Rectal smooth muscle tissue (tissue), 1 donor: ENCODE measurements around the gene VPS9D1.
A peak's percentile ranks its signal among the peaks of the same experiment; 100 is the strongest.
"Not testable (repeated sequence)": the region's sequence is repeated elsewhere in the genome, so short reads cannot be mapped to it uniquely, and the experiment has no call there.

Experiments
- H3K27ac ChIP-seq: one replicate; pipeline ENCODE4 v1.7.0; 2013; ENCODE audit warnings: low read depth, low read length, inconsistent platforms
- H3K27me3 ChIP-seq: one replicate; pipeline ENCODE4 v1.7.0; 2013; ENCODE audit warnings: low read length; ENCODE audit not compliant: control insufficient read depth, insufficient read depth
- H3K36me3 ChIP-seq: one replicate; pipeline ENCODE4 v1.7.0; 2013; ENCODE audit warnings: low read length; ENCODE audit not compliant: control insufficient read depth, insufficient read depth
- H3K4me1 ChIP-seq: one replicate; pipeline ENCODE4 v1.7.0; 2013; ENCODE audit warnings: low read length; ENCODE audit not compliant: control insufficient read depth, insufficient read depth
- H3K4me3 ChIP-seq: one replicate; pipeline ENCODE4 v1.7.0; 2013; ENCODE audit warnings: low read length
- H3K9ac ChIP-seq: one replicate; pipeline ENCODE4 v1.7.0; 2013; ENCODE audit warnings: low read length

VPS9D1 gene

DNA sequence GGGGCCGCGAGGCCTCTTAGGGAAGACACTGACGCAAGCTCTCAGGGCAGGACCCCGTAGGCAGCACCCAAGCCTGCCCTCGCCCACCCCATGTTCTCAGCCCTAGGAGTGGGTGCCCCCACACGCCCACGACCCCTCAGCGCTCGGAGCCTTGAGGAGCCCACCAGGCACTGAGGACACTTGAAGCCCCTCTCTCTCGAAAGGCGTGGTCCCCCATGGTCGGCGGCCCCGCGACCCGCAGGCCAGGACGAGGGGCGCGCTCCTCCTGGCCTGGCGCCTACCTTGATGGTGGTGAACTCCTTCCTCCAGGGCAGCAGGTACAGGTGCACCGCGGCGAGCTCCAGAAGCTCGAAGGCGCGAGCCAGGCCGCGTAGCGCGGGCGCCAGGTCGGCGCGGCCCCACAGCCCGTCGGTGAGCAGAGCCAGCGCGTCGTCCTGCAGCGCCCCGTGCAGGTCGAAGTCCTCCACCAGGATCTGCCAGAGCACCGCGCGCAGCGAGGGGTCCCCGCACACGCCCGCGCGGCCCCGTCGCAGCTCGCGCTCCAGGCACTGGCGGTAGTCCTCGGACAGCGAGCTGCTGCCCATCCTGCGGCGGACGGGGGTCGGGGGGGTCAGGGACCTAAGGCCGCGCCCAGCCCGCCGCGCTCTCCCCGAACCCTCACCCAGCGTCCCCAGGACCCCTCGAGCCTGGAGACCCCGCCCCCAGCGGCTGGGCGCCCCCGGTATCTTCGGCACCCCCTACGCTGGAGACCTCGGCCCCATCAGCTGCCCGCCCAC is 19.9 kb downstream of the VPS9D1 start:
- peaks cover 6% of the 10 kb centered on the region for H3K4me1 ChIP-seq
- peak overlapping the region; percentile 11 for H3K27ac ChIP-seq
- no peaks in the 10 kb centered on the region for H3K27me3 ChIP-seq
- peak overlapping the region; percentile 73 for H3K4me3 ChIP-seq
- H3K9ac ChIP-seq, result peak overlapping the region; percentile 46
- no peaks in the 10 kb centered on the region for H3K36me3 ChIP-seq

DNA sequence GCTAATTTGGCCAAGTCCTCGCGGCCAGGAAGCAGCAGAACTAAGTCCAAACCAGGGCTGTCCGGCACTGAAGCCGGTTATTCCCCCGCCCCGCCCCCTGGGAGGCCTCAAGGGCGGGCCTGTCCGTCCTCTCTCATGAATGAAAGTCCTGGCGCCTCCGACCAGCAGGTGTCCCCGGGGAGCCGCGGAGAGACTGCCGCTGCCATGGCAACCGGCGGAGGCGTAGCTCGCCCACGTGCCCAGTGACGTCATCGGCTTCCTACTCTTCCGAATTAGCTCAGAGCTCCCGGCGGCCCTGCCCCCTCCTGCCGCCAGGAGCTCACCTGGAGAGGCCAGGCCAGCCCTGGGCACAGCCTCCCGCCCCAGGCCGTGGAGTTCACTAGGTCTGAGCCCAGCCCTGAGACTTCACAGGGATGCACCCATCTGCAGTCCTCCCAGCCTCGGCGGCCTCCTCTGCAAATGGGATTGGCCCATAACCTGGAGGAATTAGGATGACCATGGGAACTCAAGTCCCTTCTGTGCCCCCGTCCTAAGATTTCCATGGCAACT is 20.5 kb downstream of the VPS9D1 start:
- Histone ChIP-seq H3K4me3 (peak overlapping the region; percentile 73), H3K9ac (peak overlapping the region; percentile 46), H3K36me3 (no peaks in the 10 kb centered on the region), H3K27me3 (no peaks in the 10 kb centered on the region), H3K27ac (peak overlapping the region; percentile 11), H3K4me1 (peaks cover 6% of the 10 kb centered on the region)

DNA sequence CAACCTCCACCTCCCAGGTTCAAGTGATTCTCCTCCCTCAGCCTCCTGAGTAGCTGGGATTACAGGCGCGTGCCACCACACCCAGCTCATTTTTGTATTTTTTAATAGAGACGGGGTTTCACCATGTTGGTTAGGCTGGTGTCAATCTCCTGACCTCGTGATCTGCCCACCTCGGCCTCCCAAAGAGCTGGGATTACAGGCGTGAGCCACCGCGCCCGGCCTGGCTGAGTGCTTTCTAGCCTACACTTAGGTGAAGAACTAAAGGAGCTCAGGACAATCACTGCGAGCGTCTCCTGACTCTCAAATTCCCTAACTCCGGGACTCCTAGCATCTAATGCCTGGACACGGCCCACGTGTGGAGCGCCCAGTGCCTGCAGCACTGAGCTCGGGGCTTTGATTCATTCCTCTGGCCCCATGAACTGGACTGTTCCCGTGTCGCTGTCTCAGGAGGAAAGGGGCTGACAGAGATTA is 21.0 kb downstream of the VPS9D1 start:
- not testable (repeated sequence) for H3K9ac ChIP-seq, H3K27me3 ChIP-seq, H3K4me1 ChIP-seq, H3K27ac ChIP-seq, H3K4me3 ChIP-seq, H3K36me3 ChIP-seq

DNA sequence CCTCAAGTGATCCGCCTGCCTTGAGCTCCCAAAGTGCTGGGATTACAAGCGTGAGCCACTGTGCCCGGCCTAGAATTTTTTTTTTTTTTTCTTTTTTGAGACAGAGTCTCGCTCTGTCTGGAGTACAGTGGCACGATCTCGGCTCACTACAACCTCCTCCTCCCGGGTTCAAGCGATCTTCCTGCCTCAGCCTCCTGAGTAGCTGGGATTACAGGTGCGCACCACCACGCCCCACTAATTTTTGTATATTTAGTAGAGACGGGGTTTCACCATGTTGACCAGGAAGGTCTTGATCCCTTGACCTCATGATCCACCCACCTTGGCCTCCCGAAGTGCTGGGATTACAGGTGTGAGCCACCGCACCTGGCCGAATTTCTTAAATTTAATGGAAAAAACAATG is 22.0 kb downstream of the VPS9D1 start:
- not testable (repeated sequence) for H3K9ac ChIP-seq, H3K36me3 ChIP-seq, H3K27me3 ChIP-seq, H3K4me3 ChIP-seq, H3K27ac ChIP-seq, H3K4me1 ChIP-seq

DNA sequence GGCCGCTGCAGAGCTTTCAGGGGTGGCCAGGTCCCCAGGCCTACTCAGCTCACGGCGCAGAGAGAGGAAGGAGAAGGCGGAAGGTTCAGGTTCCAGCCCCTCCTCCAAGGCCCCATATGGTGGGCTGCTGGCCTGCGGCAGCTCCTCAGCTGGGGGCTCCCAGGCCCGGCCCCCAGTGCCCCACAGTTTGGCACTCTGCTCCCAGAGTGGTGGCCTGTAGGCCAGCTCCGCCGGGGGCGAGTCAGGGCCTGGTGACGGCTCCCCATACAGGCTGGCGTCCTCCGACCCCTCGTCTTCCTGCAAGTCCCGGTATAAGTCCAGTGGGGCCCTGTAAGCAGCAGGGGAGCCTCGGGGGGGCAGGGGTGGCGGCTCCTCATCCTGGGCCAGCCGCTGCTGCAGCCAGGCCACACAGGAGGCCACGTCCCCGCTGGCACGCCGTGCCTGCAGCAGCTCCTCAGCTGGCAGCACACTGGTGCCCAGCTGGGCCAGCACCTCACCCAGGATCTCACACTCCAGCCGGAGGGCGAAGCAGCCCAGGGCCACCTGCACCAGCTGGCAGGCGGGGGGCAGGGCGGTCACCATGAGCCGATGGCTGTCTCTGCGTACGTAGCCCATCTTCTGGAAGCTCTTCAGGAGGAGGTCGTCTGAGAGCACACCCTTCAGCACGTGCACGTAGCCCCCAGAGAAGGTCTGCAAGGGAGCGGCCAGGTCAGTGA is 22.9 kb downstream of the VPS9D1 start:
- Histone ChIP-seq H3K4me3 (no peak overlapping the region), H3K27ac (no peak overlapping the region), H3K36me3 (peaks cover 10% of the 10 kb centered on the region), H3K4me1 (peaks cover 6% of the 10 kb centered on the region), H3K27me3 (no peaks in the 10 kb centered on the region), H3K9ac (no peak overlapping the region)

DNA sequence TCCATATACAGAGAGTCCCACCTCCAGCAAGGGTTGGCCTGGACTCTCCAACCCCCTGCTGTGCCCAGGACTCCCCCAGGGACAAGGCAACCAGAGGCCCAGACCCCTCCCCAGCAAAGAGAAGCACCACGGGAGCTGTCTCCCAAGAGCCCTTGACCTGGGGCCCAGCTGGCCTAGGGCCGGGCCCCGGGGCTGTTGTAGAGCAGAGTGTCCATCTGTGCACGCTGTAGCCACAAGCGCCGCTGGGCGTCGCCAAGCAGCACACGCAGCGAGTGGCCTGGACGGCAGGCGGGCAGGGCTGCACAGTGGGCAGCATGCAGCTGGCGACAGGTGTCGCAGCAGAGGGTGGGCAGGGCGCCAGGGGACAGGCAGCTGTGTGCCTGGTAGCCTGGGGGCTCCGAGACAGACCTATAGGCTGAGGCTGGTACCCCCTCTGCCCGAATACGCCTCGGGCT is 23.5 kb downstream of the VPS9D1 start:
- Histone ChIP-seq H3K27me3 (no peaks in the 10 kb centered on the region), H3K9ac (no peak overlapping the region), H3K4me3 (no peak overlapping the region), H3K27ac (no peak overlapping the region), H3K4me1 (peaks cover 6% of the 10 kb centered on the region), H3K36me3 (peaks cover 10% of the 10 kb centered on the region)

DNA sequence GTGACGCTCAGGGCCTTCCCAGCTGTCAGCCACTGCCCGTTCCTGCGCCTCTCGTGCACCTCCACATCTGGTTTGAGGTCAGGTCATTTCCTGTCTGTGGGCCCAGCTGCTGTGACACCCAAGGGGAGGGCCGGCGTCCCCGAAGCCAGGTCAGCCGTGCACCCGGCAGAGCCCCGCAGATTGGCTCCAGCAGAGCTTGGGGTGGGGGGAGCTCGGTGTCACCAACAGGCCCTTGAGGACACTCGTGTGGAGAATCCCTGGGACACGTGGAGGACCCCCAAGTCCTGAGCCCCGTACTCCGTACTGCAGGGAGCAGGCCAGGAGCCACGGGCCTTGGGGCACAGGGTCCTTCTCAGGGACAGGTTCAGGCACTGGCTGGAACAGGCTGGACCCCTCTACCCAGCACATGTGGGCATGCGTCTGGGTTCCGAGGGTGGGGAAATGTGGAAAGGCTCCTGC is 24.0 kb downstream of the VPS9D1 start:
- Histone ChIP-seq H3K4me3 (no peak overlapping the region), H3K27me3 (no peaks in the 10 kb centered on the region), H3K9ac (no peak overlapping the region), H3K27ac (no peak overlapping the region), H3K4me1 (peaks cover 6% of the 10 kb centered on the region), H3K36me3 (peaks cover 11% of the 10 kb centered on the region)

DNA sequence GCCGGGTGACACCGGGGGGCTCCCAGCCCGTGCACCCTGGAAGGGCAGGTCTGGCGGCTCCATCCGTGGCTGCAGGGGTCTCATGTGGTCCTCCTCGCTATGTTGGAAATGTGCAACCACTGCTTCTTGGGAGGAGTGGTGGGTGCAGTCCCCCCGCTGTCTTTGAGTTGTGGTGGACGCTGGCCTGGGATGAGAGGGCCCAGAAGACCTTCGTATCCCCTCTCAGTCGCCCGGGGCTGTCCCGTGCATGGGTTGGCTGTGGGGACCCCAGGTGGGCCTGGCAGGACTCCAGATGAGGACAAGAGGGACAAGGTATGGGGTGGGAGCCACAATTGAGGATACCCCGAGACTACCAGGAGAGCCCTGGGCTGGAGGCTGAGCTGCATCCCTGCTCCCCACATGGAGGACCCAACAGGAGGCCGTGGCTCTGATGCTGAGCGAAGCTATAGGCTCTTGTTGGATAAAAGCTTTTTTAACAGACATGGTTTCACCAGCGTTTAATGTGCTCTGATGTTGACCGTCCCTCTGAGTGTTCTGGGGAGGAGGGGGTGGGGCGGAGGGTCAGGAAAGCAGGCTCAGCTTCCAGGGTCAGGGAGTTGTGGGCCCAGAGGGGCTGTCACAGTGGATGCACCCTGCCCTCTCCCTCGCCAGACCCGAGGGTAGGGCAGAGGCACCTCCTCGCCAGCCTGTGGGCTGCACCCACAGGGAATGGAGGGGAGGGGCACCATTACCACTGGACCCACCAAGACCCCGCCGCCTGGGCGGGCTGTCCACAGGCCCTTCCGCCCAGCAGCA is 24.6 kb downstream of the VPS9D1 start:
- Histone ChIP-seq H3K27ac (no peak overlapping the region), H3K27me3 (no peaks in the 10 kb centered on the region), H3K4me3 (no peak overlapping the region), H3K9ac (no peak overlapping the region), H3K36me3 (peaks cover 16% of the 10 kb centered on the region), H3K4me1 (peaks cover 6% of the 10 kb centered on the region)

DNA sequence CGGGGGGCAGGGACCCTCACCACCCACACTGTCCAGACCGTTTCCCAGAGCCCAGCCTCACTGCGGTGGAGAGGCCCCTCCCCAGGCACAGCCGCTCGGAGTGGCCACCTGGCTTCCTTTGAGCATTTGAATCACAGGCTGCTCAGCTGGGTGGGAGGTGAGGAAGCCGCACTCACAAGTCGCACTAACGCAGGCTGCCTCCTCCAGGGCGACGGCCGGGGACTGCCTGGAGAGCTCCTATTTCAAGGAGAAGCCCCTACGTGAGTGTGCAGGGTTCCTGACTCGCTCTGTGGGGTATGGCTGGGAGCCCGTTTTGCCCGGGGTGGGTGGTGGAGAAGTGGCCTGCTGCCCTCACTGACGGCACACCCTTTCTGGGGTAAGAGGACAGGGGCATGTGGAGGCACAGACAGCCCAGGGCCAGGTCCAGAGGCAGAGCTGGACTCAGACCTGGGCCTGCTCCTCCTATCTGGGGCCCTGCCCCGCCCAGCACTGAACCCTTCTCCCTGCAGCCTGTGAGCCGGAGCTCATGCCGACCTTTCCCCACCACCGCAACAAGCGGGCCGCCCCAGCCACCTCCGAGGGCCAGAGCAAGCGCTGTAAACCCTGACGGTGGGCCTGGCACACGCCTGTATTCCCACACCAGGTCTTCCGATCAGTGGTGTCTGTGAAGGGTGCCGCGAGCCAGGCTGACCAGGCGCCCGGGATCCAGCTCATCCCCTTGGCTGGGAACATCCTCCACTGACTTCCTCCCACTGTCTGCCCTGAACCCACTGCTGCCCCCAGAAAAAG is 25.4 kb downstream of the VPS9D1 start:
- no peaks in the 10 kb centered on the region for H3K27me3 ChIP-seq
- no peak overlapping the region for H3K4me3 ChIP-seq
- peaks cover under 1% of the 10 kb centered on the region for H3K4me1 ChIP-seq
- peaks cover 20% of the 10 kb centered on the region for H3K36me3 ChIP-seq
- no peak overlapping the region for H3K27ac ChIP-seq
- no peak overlapping the region for H3K9ac ChIP-seq

DNA sequence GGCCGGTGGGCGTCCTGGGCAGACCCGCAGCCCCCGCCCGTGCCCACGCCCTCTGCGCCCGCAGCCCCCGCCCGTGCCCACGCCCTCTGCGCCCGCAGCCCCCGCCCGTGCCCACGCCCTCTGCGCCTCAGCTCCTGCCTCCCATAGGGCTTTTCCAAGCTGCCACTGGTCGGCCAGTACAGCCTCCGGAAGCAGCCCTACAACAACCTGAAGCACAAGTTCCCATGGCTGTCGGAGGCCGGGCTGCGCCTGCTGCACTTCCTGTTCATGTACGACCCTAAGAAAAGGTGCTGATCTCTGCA is 26.0 kb downstream of the VPS9D1 start:
- H3K27ac ChIP-seq, result not testable (repeated sequence)

DNA sequence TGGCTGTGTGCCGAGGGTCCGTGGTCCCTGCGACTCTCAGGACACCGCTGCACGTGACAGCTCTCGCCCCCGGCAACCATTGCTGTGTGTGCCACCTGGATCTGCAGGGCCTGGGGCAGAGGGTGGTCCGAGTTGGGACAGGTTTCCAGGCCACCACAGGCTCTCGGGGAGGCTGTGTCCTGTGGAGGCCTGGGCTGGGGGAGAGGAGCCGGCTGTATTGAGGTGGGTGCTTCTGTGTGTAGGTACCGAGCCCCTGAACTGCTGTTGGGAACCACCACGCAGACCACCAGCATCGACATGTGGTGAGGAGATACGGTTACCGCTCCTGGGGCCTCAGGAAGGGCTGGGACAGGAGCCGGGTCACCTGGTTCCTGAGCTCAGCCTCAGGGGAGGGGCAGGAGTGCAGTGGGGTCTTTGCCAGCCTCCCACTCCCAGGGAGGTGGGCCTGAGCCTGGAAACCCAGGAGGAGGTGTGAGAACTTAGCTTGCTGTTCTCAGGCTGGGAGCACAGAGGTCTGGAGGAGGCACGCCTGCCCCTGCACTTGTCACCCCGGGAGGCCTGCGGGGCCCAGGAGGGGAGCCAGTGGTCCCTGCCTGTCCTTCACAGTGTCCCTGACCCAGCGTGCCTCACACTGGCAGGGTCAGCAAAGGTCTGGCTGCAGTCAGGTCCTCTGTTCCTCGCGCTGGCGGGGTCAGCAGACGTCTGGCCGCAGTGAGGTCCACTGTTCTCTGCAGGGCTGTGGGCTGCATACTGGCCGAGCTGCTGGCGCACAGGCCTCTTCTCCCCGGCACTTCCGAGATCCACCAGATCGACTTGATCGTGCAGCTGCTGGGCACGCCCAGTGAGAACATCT is 26.5 kb downstream of the VPS9D1 start:
- Histone ChIP-seq H3K36me3 (peaks cover 23% of the 10 kb centered on the region), H3K27me3 (no peaks in the 10 kb centered on the region), H3K9ac (no peak overlapping the region), H3K4me1 (no peaks in the 10 kb centered on the region), H3K4me3 (no peak overlapping the region), H3K27ac (no peak overlapping the region)

More for the DNA sequence above, 26.0 kb downstream of the VPS9D1 start:
- not testable (repeated sequence) for H3K9ac ChIP-seq, H3K4me3 ChIP-seq, H3K4me1 ChIP-seq, H3K27me3 ChIP-seq
- peaks cover 23% of the 10 kb centered on the region for H3K36me3 ChIP-seq
